ENCODE measurements around the gene ISG20L2. TPM values are rescaled to one million over a fixed set of nuclear protein-coding genes. Genes with fewer than 3 reads are reported as not detected.

Gene ISG20L2
- total RNA-seq, 1 experiment from 2014 or later, result 41.7 TPM

DNA sequence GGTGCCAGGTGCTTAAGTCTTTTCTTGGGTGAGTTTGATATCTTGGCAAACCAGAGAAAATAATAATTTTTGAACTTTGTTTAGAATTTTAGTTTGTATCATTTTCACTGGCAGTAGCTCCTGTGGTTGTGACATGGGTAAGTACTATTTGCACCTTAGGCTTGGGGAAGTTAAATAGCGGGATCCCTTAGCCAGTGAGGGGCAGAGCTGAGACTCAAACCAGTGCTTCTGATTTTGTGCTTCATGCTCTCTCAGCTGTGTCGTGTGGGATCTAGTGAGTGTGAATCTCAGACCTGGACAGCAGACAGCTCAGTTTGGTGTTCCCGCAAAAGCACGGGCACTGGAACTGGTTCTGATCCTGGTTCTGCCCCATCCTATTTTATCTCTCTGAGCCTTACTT, 48.4 kb upstream of the ISG20L2 start:
- TF ChIP-seq EZH2 (IDR thresholded peaks at IDR 0.05), result no peak
- ATAC-seq (no peak), DNase-seq (ENCODE audit: low read depth, low spot score) (no peak)
- POLR2A ChIA-PET, result interaction anchor here (1.1 kb wide), 1 partner anchor 10 kb away, joined by 3 read pairs; the partner anchor contains the start of gene PRCC
- no peak overlapping the region for H3K9ac ChIP-seq (ENCODE audit: low read length)
- H3K27ac ChIP-seq (ENCODE audit: low read depth, low read length), result no peak overlapping the region
- no peaks in the 10 kb centered on the region for H3K9me3 ChIP-seq (ENCODE audit: control insufficient read depth in 1 of 2, insufficient read depth in 1 of 2, low read depth in 1 of 2, low read length in 2 of 2)
- H3K36me3 ChIP-seq (ENCODE audit: control insufficient read depth in 1 of 2, insufficient read depth in 2 of 2, low read length in 2 of 2), result peaks cover 6 to 7% of the 10 kb centered on the region in 2 experiments; a peak in 2 of 4 replicates
- peaks cover 95% of the 10 kb centered on the region for H3K79me2 ChIP-seq (ENCODE audit: insufficient read depth, low read length)
- RAD21 ChIA-PET (ENCODE audit: low non-redundant PET in 1 of 2, low total read pairs in 2 of 2, uncharacterized antibody in 2 of 2, unreplicated experiment in 2 of 2), result no interaction called here
- no TSS peak for BruUV-seq (replicated peaks)
- no peak overlapping the region for H2AFZ ChIP-seq (ENCODE audit: low read depth, low read length, poor library complexity, severe bottlenecking)
- H3K4me1 ChIP-seq (ENCODE audit: control insufficient read depth in 1 of 2, insufficient read depth in 2 of 2, low read length in 2 of 2), result peaks cover 0 to 7% of the 10 kb centered on the region in 2 experiments; a peak in 1 of 4 replicates
- H3K27me3 ChIP-seq (ENCODE audit: insufficient read depth, low read length), result no peaks in the 10 kb centered on the region
- no peaks in the 10 kb centered on the region for H3K9me2 ChIP-seq (ENCODE audit: insufficient read depth)
- CTCF ChIA-PET, result interaction anchor here (1.2 kb wide), 1 partner anchor 51 kb away, joined by 3 read pairs; no protein-coding TSS in a partner anchor
- H3K4me2 ChIP-seq (ENCODE audit: low read length), result no peak overlapping the region
- H4K20me1 ChIP-seq (ENCODE audit: insufficient read depth), result no peaks in the 10 kb centered on the region
- intact Hi-C loops (cut with micrococcal nuclease), result no loop called here
- no peak overlapping the region for H3K4me3 ChIP-seq (replicated peaks in 1 of 2; ENCODE audit: low read depth in 1 of 2, low read length in 2 of 2)

DNA sequence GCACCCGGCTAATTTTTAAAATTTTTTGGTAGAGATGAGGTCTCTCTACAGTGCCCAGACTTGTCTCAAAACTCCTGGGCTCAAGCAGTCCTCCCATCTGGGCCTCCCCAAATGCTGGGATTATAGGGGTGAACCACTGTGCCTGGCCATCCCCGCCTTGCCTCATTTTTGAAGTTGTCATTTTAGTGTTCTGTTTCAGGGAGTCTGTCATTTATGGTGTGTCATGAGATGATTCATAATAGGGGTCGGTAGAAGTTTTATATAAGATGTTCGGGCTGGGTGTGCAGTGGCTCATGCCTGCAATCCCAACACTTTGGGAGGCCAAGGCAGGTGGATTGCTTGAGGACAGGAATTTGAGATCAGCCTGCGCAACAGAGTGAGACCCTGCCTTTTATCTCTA, 47.2 kb upstream of the ISG20L2 start:
- DNase-seq (ENCODE audit: low read depth, low spot score) (no peak), ATAC-seq (no peak)
- intact Hi-C loops (cut with micrococcal nuclease), result no loop called here
- TF ChIP-seq YY1 (IDR thresholded peaks at IDR 0.05; ENCODE audit: extremely low read depth, insufficient replicate concordance, low read depth, low read length), result no peak
- TF ChIP-seq RAD21 (IDR thresholded peaks at IDR 0.05; ENCODE audit: low read depth), result no peak
- TF ChIP-seq SRF (IDR thresholded peaks at IDR 0.05; ENCODE audit: low read depth), result no peak
- TF ChIP-seq, protein P1, sequence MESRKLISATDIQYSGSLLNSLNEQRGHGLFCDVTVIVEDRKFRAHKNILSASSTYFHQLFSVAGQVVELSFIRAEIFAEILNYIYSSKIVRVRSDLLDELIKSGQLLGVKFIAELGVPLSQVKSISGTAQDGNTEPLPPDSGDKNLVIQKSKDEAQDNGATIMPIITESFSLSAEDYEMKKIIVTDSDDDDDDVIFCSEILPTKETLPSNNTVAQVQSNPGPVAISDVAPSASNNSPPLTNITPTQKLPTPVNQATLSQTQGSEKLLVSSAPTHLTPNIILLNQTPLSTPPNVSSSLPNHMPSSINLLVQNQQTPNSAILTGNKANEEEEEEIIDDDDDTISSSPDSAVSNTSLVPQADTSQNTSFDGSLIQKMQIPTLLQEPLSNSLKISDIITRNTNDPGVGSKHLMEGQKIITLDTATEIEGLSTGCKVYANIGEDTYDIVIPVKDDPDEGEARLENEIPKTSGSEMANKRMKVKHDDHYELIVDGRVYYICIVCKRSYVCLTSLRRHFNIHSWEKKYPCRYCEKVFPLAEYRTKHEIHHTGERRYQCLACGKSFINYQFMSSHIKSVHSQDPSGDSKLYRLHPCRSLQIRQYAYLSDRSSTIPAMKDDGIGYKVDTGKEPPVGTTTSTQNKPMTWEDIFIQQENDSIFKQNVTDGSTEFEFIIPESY (IDR thresholded peaks at IDR 0.05; ENCODE audit: extremely low read depth, insufficient replicate concordance, low read length), result no peak
- no peak for TF ChIP-seq JUND (IDR thresholded peaks at IDR 0.05)
- TF ChIP-seq, protein P2, sequence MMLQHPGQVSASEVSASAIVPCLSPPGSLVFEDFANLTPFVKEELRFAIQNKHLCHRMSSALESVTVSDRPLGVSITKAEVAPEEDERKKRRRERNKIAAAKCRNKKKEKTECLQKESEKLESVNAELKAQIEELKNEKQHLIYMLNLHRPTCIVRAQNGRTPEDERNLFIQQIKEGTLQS (IDR thresholded peaks at IDR 0.05), result no peak
- TF ChIP-seq, protein P3, sequence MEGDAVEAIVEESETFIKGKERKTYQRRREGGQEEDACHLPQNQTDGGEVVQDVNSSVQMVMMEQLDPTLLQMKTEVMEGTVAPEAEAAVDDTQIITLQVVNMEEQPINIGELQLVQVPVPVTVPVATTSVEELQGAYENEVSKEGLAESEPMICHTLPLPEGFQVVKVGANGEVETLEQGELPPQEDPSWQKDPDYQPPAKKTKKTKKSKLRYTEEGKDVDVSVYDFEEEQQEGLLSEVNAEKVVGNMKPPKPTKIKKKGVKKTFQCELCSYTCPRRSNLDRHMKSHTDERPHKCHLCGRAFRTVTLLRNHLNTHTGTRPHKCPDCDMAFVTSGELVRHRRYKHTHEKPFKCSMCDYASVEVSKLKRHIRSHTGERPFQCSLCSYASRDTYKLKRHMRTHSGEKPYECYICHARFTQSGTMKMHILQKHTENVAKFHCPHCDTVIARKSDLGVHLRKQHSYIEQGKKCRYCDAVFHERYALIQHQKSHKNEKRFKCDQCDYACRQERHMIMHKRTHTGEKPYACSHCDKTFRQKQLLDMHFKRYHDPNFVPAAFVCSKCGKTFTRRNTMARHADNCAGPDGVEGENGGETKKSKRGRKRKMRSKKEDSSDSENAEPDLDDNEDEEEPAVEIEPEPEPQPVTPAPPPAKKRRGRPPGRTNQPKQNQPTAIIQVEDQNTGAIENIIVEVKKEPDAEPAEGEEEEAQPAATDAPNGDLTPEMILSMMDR (IDR thresholded peaks at IDR 0.05 in 2 of 3, conservative IDR thresholded peaks at IDR 0.05 in 1 of 3; ENCODE audit: borderline replicate concordance in 1 of 3, insufficient read depth in 1 of 3, low read depth in 2 of 3, low read length in 2 of 3), result no peak
- TF ChIP-seq ELF1 (IDR thresholded peaks at IDR 0.05; ENCODE audit: borderline replicate concordance, low read depth), result no peak
- H3K4me3 ChIP-seq (replicated peaks in 1 of 2; ENCODE audit: low read depth in 1 of 2, low read length in 2 of 2), result no peak overlapping the region
- CTCF ChIA-PET, result no interaction called here
- H3K79me2 ChIP-seq (ENCODE audit: insufficient read depth, low read length), result peaks cover 95% of the 10 kb centered on the region
- H3K27me3 ChIP-seq (ENCODE audit: insufficient read depth, low read length), result no peaks in the 10 kb centered on the region
- BruUV-seq (replicated peaks), result no TSS peak
- H3K4me1 ChIP-seq (ENCODE audit: control insufficient read depth in 1 of 2, insufficient read depth in 2 of 2, low read length in 2 of 2), result 0 out of 4 replicates have a peak, but pooled peaks cover 0 to 3% of the 10 kb centered on the region in 2 experiments
- no peak overlapping the region for H2AFZ ChIP-seq (ENCODE audit: low read depth, low read length, poor library complexity, severe bottlenecking)
- no peaks in the 10 kb centered on the region for H3K9me3 ChIP-seq (ENCODE audit: control insufficient read depth in 1 of 2, insufficient read depth in 1 of 2, low read depth in 1 of 2, low read length in 2 of 2)
- H3K36me3 ChIP-seq (ENCODE audit: control insufficient read depth in 1 of 2, insufficient read depth in 2 of 2, low read length in 2 of 2), result peaks cover 5 to 13% of the 10 kb centered on the region in 2 experiments; a peak in 2 of 4 replicates
- no peaks in the 10 kb centered on the region for H4K20me1 ChIP-seq (ENCODE audit: insufficient read depth)
- no peak overlapping the region for H3K9ac ChIP-seq (ENCODE audit: low read length)
- RAD21 ChIA-PET (ENCODE audit: low non-redundant PET in 1 of 2, low total read pairs in 2 of 2, uncharacterized antibody in 2 of 2, unreplicated experiment in 2 of 2), result interaction anchor here in 1 of 2 experiments (0.7 kb wide), 1 partner anchor 35 kb away, joined by 3 read pairs; the partner anchor contains the start of gene MRPL24
- POLR2A ChIA-PET, result no interaction called here
- H3K9me2 ChIP-seq (ENCODE audit: insufficient read depth), result no peaks in the 10 kb centered on the region
- H3K4me2 ChIP-seq (ENCODE audit: low read length), result no peak overlapping the region
- no peak overlapping the region for H3K27ac ChIP-seq (ENCODE audit: low read depth, low read length)

Measured in HCT116 (cell line).